HG02798 (cell line): ENCODE results near the gene OR4N5.

Experiments used
- ATAC-seq: cut with Tn5 transposase; IDR thresholded peaks from one replicate; pipeline ENCODE4 v1.9.1; 2021; ENCODE audit warnings: mild to moderate bottlenecking; ENCODE audit not compliant: unreplicated experiment, poor library complexity

OR4N5 gene

GRCh38 chr14:20194101-20194500 is 55.5 kb downstream of the OR4N5 start:
- no peak for ATAC-seq
